ENCODE results near the gene RAB8B. TPM values are rescaled to one million over a fixed set of nuclear protein-coding genes. Genes with fewer than 3 reads are reported as not detected.
A peak's percentile ranks its signal among the peaks of the same experiment; 100 is the strongest.

RAB8B gene
- total RNA-seq = 100 to 1,000 TPM; 109 to 119 TPM

GRCh38 chr15:63188926-63189871 is at the start of gene RAB8B:
Gene RAB8B, plus strand, starts transcription at chr15:63189606. Its CDS starts 19 bp downstream, at chr15:63189625.
- Mint-ChIP-seq H3K27ac (peak within 1 kb of the TSS; percentile 94), H3K4me3 (peak within 1 kb of the TSS; percentile 93), H3K4me1 (ENCODE audit: low read depth) (peaks cover 44% of the 10 kb centered on the region), H3K27me3 (no peaks in the 10 kb centered on the region), H3K36me3 (peaks cover 4% of the 10 kb centered on the region), H3K9me3 (no peaks in the 10 kb centered on the region)
- intact Hi-C loops (cut with micrococcal nuclease) = loop anchor here (1.0 to 10.0 kb wide), 4 partner anchors 12 to 906 kb away; partner anchors contain the start of genes CIAO2A, RPS27L and SNX1
- DNase-seq = peak; percentile 99
- CTCF ChIA-PET = interaction anchor here (1.1 kb wide), 1 partner anchor 49 kb away, joined by 3 read pairs; no protein-coding TSS in a partner anchor
- POLR2A ChIA-PET = interaction anchor here (0.7 to 1.4 kb wide), 3 partner anchors 8 to 102 kb away, joined by 3 read pairs; no protein-coding TSS in a partner anchor

GRCh38 chr15:63140936-63141335 is 48.5 kb upstream of the RAB8B start:
- DNase-seq = no peak
- ChIA-PET POLR2A (no interaction called here), CTCF (no interaction called here)
- Mint-ChIP-seq H3K27ac (no peak overlapping the region), H3K36me3 (peaks cover 11% of the 10 kb centered on the region), H3K4me1 (ENCODE audit: low read depth) (peaks cover 13% of the 10 kb centered on the region), H3K9me3 (no peaks in the 10 kb centered on the region), H3K4me3 (no peak overlapping the region), H3K27me3 (no peaks in the 10 kb centered on the region)
- intact Hi-C loops (cut with micrococcal nuclease) = no loop called here

GRCh38 chr15:63145426-63145825 is 44.0 kb upstream of the RAB8B start:
- H3K27ac Mint-ChIP-seq = no peak overlapping the region
- H3K4me3 Mint-ChIP-seq = no peak overlapping the region
- H3K36me3 Mint-ChIP-seq = peaks cover 15% of the 10 kb centered on the region
- ChIA-PET POLR2A (no interaction called here), CTCF (no interaction called here)
- intact Hi-C loops (cut with micrococcal nuclease) = no loop called here
- H3K9me3 Mint-ChIP-seq = no peaks in the 10 kb centered on the region
- H3K27me3 Mint-ChIP-seq = no peaks in the 10 kb centered on the region
- H3K4me1 Mint-ChIP-seq (ENCODE audit: low read depth) = peaks cover 7% of the 10 kb centered on the region
- DNase-seq = no peak

DNA sequence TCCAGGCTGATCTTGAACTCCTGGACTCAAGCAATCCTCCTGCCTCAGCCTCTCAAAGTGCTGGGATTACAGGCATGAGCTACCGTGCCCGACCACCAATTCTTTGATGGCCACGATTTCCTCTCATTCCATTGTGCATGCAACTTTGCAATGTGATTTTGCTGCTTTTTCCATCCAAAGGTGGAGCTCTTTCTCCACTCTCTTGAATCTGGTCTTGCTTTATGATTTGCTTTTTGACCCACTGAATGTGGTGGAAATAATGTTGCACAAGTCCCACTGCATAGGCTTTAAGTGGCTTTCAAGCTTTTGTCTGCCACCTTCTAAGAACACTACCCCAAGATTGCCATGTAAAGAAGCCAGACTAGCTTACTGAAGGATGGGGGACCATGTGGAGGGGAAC is 42.7 kb upstream of the RAB8B start:
- intact Hi-C loops (cut with micrococcal nuclease) = no loop called here
- Mint-ChIP-seq H3K27me3 (no peaks in the 10 kb centered on the region), H3K36me3 (peaks cover 12% of the 10 kb centered on the region), H3K4me3 (no peak overlapping the region), H3K27ac (no peak overlapping the region), H3K9me3 (no peaks in the 10 kb centered on the region), H3K4me1 (ENCODE audit: low read depth) (peaks cover 4% of the 10 kb centered on the region)
- no peak for DNase-seq
- ChIA-PET CTCF (interaction anchor here (1.7 kb wide), 1 partner anchor 99 kb away, joined by 7 read pairs; no protein-coding TSS in a partner anchor), POLR2A (interaction anchor here (0.6 to 1.0 kb wide), 2 partner anchors 11 to 458 kb away, joined by 3 to 4 read pairs; partner anchors contain the start of gene RPS27L)

- H3K36me3 Mint-ChIP-seq = peaks cover 29% of the 10 kb centered on the region
- POLR2A ChIA-PET = no interaction called here
- no peak overlapping the region for H3K4me3 Mint-ChIP-seq
Measured at GRCh38 chr15:63151665-63152064, 37.7 kb upstream of the RAB8B start.

DNA sequence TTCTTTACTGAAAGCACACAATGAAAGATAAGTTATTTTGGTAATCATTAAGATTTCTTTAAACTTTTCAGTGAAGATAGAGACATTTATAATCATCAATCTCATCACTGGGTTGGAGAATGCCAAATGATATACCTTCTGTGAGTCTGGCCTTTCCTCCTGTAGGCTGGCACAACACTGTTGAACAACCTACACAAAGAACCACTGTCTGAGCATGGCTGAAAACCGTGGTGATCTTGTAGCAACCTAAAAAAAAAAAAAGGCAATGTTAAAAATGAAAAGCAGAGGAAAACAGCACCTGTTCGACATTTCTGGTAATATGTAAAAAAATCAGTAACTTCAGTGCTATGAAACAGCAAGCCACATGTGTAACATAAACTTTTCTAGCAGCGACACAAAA is 33.9 kb upstream of the RAB8B start:
- Mint-ChIP-seq H3K27ac (no peak overlapping the region), H3K9me3 (no peaks in the 10 kb centered on the region), H3K4me3 (peak overlapping the region; percentile 51), H3K27me3 (no peaks in the 10 kb centered on the region), H3K4me1 (ENCODE audit: low read depth) (peaks cover 23% of the 10 kb centered on the region), H3K36me3 (peaks cover 27% of the 10 kb centered on the region)
- DNase-seq = no peak
- POLR2A ChIA-PET = no interaction called here
- CTCF ChIA-PET = interaction anchor here (0.7 kb wide), 1 partner anchor 39 kb away, joined by 3 read pairs; no protein-coding TSS in a partner anchor
- intact Hi-C loops (cut with micrococcal nuclease) = loop anchor here (5.0 kb wide), 2 partner anchors 87 to 122 kb away; partner anchors contain the start of gene APH1B

More at GRCh38 chr15:63151665-63152064, 37.7 kb upstream of the RAB8B start:
- peaks cover 23% of the 10 kb centered on the region for H3K4me1 Mint-ChIP-seq (ENCODE audit: low read depth)
- no peaks in the 10 kb centered on the region for H3K9me3 Mint-ChIP-seq
- no peaks in the 10 kb centered on the region for H3K27me3 Mint-ChIP-seq
- peak overlapping the region; percentile 25 for H3K27ac Mint-ChIP-seq
- CTCF ChIA-PET = no interaction called here
- intact Hi-C loops (cut with micrococcal nuclease) = no loop called here
- no peak for DNase-seq

DNA sequence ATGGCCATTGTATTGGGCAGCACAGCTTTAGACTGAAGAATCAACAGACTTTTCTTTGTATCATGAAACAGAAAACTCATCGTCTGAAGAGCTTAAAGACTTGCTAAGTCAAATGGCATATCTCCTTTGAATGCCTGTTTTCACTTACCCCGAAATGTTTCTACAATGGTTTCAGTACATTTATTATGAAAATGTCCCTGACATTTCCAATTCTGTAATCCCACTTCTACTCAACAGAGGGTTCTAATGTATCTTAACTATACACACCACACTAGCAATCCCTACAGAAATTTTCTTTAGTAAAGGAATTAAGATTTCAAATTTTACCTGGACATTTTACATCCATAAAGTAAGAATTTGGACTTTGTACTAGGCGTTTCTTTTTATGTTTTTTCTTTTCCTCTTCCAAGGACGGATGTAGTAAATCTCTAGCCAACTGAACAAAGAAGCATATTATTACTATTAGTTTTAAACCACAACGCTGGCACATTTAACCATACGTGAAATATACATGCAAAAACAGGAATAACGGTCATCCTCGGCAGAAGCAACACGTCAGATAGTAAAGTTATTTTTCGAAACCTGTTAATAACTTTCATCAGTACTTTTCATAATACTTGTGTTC is 33.2 kb upstream of the RAB8B start:
- POLR2A ChIA-PET = interaction anchor here (1.6 to 1.9 kb wide), 3 partner anchors 21 to 121 kb away, joined by 4 to 15 read pairs (median 6); partner anchors contain the start of gene APH1B

GRCh38 chr15:63156755-63157117 is 32.7 kb upstream of the RAB8B start:
- H3K4me1 Mint-ChIP-seq (ENCODE audit: low read depth) = peaks cover 18% of the 10 kb centered on the region
- peak overlapping the region; percentile 96 for H3K4me3 Mint-ChIP-seq
- H3K36me3 Mint-ChIP-seq = peaks cover 23% of the 10 kb centered on the region
- no peaks in the 10 kb centered on the region for H3K27me3 Mint-ChIP-seq
- peak; percentile 37 for DNase-seq
- ChIA-PET POLR2A (interaction anchor here (1.0 to 1.9 kb wide), 8 partner anchors 9 to 120 kb away, joined by 4 to 15 read pairs (median 5); partner anchors contain the start of gene APH1B), CTCF (interaction anchor here (1.0 to 1.4 kb wide), 2 partner anchors 35 to 88 kb away, joined by 3 to 6 read pairs; no protein-coding TSS in a partner anchor)
- intact Hi-C loops (cut with micrococcal nuclease) = loop anchor here (1.0 to 5.0 kb wide), 6 partner anchors 21 to 121 kb away; partner anchors contain the start of gene APH1B
- peak overlapping the region; percentile 96 for H3K27ac Mint-ChIP-seq
- H3K9me3 Mint-ChIP-seq = no peaks in the 10 kb centered on the region

More for the DNA sequence above, 33.2 kb upstream of the RAB8B start:
- peak overlapping the region; percentile 96 for H3K27ac Mint-ChIP-seq
- no peaks in the 10 kb centered on the region for H3K9me3 Mint-ChIP-seq
- CTCF ChIA-PET = interaction anchor here (0.7 kb wide), 1 partner anchor 38 kb away, joined by 3 read pairs; no protein-coding TSS in a partner anchor
- intact Hi-C loops (cut with micrococcal nuclease) = loop anchor here (5.0 kb wide), 2 partner anchors 86 to 121 kb away; partner anchors contain the start of gene APH1B
- DNase-seq = no peak
- no peaks in the 10 kb centered on the region for H3K27me3 Mint-ChIP-seq
- peak overlapping the region; percentile 96 for H3K4me3 Mint-ChIP-seq
- peaks cover 27% of the 10 kb centered on the region for H3K36me3 Mint-ChIP-seq
- H3K4me1 Mint-ChIP-seq (ENCODE audit: low read depth) = peaks cover 23% of the 10 kb centered on the region

DNA sequence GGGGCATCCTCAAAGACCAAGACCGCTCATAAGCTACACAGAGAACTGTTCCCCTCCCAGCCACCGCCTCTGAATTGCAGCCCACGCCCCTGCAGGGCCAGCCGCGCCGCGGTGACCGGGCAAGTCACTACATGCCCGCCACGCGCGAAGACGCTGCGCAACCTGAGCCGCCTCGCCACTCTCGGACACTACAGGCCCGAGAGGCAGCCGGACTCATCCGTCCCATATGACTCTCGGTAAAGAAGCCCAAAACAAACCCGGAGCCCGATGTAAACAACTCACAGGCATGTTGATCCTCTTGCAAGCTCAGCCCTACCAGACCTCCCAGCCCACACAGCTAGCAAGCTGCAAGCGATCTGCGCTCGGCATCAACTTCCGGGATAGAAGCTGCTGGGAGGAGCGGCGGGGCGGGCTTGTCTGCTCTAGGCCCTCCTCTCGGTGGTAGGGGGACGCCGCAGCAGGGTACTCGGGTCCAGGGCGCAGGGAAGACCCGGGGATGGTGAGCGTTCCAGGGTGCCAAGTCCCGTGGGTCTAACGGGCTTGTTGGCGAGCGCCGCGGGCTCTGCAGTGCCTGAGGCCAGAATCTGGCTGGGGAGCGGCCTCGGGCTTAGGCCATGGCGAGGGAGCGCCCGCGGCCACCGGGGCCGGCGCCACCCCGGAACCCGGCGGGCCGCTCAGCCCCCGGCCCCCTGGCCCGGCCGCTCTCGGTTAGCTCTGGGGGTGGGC is 32.1 kb upstream of the RAB8B start, which contains the start of gene RPS27L:
Gene RPS27L, minus strand, starts transcription at position 360 of the 726 bp plus-strand sequence. Its CDS starts 72 bp downstream, at position 288.
- H3K27me3 Mint-ChIP-seq = no peaks in the 10 kb centered on the region
- peak within 1 kb of the TSS; percentile 96 for H3K4me3 Mint-ChIP-seq
- ChIA-PET CTCF (interaction anchor here (0.8 to 1.4 kb wide), 3 partner anchors 34 to 110 kb away, joined by 3 to 6 read pairs (median 4); no protein-coding TSS in a partner anchor), POLR2A (interaction anchor here (0.8 to 1.9 kb wide), 10 partner anchors 9 to 119 kb away, joined by 4 to 15 read pairs (median 5); partner anchors contain the start of gene APH1B)
- intact Hi-C loops (cut with micrococcal nuclease) = loop anchor here (1.0 to 5.0 kb wide), 6 partner anchors 20 to 120 kb away; partner anchors contain the start of gene APH1B
- no peaks in the 10 kb centered on the region for H3K9me3 Mint-ChIP-seq
- peak; percentile 93 for DNase-seq
- peak within 1 kb of the TSS; percentile 96 for H3K27ac Mint-ChIP-seq
- H3K36me3 Mint-ChIP-seq = peaks cover 22% of the 10 kb centered on the region
- peaks cover 17% of the 10 kb centered on the region for H3K4me1 Mint-ChIP-seq (ENCODE audit: low read depth)

DNA sequence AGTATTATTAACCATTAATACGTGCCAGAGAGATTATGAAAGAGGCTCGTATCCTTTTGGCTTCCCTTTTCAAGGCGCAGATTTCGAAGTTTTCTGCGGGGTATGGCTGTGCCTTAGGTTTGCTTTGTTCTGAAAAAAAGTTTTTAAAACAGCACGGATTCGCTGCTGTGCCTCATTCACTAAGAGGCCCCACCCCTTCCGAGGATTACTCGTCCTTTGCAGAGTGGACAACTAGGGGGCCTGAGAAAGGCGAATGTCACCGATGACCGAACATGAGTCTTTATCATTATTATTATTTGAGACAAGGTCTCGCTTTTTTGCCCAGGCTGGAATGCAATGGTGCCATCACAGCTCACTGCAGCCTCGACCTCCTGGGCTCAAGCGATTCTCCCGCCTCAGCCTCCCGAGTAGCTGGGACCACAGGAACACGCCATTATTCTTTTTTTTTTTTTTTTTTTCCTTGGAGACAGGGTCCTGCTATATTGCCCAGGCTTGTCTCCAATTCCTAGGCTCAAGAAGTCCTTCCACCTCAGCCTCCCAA is 31.4 kb upstream of the RAB8B start:
- no peaks in the 10 kb centered on the region for H3K9me3 Mint-ChIP-seq
- H3K36me3 Mint-ChIP-seq = peaks cover 17% of the 10 kb centered on the region
- no peaks in the 10 kb centered on the region for H3K27me3 Mint-ChIP-seq
- peak; percentile 49 for DNase-seq
- peaks cover 17% of the 10 kb centered on the region for H3K4me1 Mint-ChIP-seq (ENCODE audit: low read depth)
- intact Hi-C loops (cut with micrococcal nuclease) = loop anchor here (1.0 to 5.0 kb wide), 6 partner anchors 19 to 119 kb away; partner anchors contain the start of gene APH1B
- H3K4me3 Mint-ChIP-seq = peak overlapping the region; percentile 83
- POLR2A ChIA-PET = interaction anchor here (0.8 to 1.9 kb wide), 10 partner anchors 8 to 119 kb away, joined by 4 to 15 read pairs (median 5); partner anchors contain the start of gene APH1B
- peak overlapping the region; percentile 90 for H3K27ac Mint-ChIP-seq
- CTCF ChIA-PET = interaction anchor here (0.8 to 1.4 kb wide), 3 partner anchors 34 to 111 kb away, joined by 3 to 6 read pairs (median 4); no protein-coding TSS in a partner anchor
